GM19455 (cell line): Measurements from ENCODE around the gene USH2A.

Experiments used
- ATAC-seq: cut with Tn5 transposase; IDR thresholded peaks from one replicate; pipeline ENCODE4 v1.9.1; 2021; ENCODE audit not compliant: unreplicated experiment

The USH2A gene

GRCh38 chr1:215888159-215888558 lies 535.1 kb downstream of the USH2A start:
- no peak for ATAC-seq

- ATAC-seq = no peak
Measured at GRCh38 chr1:215887627-215888026, 535.6 kb downstream of the USH2A start.

DNA sequence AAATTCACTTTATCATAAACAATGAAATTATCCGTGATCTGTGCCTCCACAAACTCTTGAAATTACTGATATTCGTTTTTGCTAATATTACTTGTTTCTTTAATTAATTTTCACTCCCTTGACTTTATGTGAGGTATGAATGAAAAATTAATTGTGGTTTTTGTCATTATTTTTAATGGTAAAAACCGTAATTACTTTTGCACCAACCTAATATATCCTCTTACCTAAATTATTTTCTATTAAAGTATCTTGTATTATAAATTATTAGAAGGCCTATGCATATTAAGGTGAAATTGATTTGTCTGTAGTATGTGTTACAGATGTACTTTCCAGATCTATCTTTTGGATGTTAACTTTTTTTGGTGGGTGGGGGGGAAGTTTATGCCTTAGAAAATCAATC lies 540.2 kb downstream of the USH2A start:
- ATAC-seq = no peak

- ATAC-seq = no peak
Measured at GRCh38 chr1:215878843-215879242, 544.4 kb downstream of the USH2A start.

GRCh38 chr1:215878128-215878527 lies 545.1 kb downstream of the USH2A start:
- no peak for ATAC-seq

- ATAC-seq = no peak
Measured at GRCh38 chr1:215877452-215877951, 545.7 kb downstream of the USH2A start.

DNA sequence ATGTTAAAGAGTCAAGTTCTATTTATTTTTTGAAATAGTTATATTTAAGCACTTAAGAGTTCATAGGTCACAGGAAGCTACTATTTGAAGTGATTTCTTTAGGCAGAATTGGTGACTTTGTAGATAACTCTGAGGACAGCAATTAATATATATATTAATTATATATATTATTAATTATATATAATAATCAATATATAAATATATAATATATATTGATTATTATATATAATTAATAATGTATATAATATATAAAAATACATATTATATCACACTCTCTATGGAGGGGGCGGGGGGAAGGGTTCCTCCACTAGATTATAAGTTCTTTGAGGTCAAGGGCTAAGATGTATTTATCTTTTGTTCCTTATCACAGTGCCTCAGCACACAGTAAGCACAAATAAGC lies 547.5 kb downstream of the USH2A start:
- no peak for ATAC-seq

DNA sequence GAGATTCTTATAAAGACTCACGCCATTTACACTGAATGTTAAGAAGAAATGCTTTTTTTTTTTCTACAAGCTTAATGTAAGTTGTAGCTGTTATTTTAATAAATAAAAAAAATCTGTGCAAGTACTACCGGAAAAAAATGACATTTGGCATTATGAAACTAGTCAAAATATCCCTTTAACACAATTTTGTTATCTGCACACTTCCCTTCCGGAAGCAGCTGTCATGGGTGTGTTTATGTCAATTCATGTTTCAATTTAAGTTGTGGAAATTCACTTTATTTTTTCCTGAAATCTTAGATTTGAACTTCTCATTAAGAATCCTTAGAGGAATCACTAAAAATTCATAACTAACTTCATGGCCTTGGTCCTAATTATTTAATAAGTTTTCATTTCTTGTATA lies 548.0 kb downstream of the USH2A start:
- no peak for ATAC-seq

DNA sequence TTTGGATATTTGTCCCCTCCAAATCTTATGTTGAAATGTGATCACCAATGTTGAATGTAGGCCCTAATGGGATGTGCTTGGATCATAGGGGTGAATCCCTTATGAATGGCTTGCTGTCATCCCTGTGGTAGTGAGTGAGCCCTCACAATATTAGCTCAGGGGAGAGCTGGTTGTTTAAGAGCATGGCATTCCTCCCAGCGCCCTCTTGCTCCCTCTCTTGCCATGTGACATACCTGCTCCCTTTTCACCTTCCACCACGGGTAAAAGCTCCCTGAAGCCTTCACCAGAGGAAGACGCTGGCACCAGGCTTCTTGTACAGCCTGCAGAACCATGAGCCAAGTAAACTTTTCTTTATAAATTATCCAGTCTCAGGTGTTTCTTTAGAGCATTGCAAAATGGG lies 550.6 kb downstream of the USH2A start:
- no peak for ATAC-seq

DNA sequence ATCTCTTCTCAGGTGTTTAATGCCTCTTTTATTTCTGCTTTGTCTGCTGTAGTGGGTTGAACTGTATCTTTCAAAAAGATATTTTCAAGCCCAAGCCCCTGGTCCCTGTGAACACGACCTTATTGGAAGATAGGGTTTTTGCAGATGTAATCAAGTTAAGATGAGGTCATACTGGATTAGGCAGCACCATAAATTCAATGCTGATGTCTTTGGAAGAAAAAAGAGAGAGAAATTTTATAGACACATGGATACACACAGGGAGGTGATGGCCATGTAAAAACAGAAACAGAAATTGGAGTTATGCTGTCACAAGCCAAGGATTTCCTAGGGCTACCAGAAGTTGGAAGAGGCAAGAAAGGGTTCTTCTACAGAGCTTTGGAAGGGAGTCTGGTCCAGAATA lies 554.7 kb downstream of the USH2A start:
- ATAC-seq = no peak

GRCh38 chr1:215865060-215865459 lies 558.2 kb downstream of the USH2A start:
- ATAC-seq = no peak

- no peak for ATAC-seq
Measured at GRCh38 chr1:215863796-215864195, 559.5 kb downstream of the USH2A start.

DNA sequence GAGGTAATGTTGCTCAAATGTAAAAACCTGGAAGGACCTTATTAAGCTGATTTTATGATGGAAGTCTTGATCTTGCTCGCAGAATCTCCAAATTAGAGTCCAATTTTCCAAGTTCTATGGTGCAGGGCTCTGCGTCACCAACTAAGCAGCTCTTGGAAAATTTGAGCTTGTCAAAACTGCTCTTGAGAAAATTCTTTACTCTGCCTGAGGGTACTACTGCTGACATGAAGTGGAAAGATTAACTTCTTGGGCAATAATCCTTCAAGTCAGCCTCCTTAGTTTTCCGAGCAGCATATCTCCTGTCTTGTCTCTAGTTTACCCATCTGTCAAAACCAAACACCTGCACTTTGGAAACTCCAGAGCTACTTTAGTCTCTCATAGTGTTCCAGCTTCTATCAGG lies 562.4 kb downstream of the USH2A start:
- ATAC-seq = no peak

DNA sequence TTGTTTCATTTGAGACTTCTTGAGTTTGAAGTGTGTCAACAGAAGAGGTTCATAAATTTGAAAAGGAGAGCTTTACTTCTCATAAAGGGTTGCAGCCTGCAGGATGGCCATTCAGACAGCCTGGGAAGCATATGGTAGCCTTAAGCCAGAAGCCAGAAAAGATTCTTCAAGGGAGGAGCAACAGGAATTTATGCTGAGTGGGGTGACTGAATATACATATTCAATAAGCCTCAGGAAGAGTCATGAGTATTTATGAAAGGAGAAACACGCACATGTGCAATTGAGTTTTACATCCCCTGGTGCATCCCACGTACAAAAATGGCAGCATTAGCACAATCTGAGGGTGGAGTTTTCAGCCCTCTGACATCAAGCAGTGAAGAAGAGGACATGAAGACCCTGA lies 565.9 kb downstream of the USH2A start:
- ATAC-seq = no peak

DNA sequence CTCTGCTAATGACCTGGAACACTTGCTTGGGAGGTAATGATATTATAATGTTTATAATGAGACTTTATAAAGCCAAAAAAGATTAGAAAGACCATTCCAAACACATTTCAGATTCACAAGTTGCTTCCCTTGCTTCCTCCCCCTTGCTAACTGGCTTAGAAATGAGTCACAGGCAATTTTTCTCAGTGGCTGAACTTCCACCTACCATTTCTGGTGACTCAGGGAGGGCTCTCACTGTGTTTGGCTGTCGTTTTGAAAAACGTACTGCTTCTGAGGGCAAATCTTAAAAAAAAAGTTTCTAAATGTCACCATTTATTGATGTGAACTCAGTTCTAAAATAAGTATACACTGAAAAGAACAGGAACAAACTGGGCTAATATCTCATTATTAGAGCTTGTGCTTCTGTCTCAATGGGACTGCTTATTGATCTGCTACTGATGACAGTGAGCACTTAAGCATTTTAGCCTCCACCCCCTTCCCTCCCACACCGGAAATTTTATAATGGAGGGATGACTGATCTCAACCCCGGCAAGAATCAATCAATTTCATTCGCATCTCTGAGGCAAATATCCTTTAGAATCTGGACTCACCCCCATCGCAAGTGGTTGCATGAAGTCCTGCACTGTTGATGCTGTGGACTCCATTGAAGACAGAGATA lies 577.9 kb downstream of the USH2A start:
- ATAC-seq = no peak

DNA sequence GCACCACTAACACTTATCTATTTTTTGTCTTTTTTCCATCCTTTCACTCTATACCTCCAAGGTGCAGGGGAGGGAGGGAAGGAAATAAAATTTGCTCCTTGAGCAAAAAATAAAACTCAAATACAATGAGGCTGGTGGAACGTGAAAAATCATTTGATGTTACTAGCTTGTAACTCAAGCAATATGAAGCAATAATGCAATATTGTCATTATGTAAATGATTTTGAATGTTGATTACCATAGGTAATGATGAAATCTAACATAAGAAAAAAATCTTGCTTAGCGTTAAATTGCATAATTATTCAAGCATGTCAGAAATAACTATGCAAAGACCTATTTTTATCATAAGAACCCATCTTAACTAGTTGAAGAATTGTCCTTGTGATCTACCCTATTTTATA lies 578.5 kb downstream of the USH2A start:
- ATAC-seq = no peak

DNA sequence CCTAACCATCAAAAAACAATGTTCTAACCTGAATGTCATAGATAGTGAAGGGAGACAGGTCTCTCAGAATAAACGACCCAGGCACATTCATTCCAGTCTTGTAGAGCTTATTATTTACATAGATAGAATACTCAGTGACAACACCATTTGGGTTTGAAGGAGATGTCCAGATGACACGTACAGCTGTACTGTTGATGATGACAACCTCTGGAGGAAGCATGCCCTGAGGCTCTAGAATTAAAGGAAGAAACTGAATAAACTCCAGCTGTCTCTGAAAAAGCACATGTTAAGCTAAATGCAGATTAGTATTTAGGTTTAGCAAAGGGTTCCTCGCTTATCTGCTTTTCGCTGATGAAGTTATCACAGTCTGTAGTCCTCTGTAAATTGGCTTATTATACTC lies 579.0 kb downstream of the USH2A start:
- no peak for ATAC-seq

- ATAC-seq = no peak
Measured at GRCh38 chr1:215842905-215843304, 580.3 kb downstream of the USH2A start.

GRCh38 chr1:215835951-215836350 lies 587.3 kb downstream of the USH2A start:
- no peak for ATAC-seq

DNA sequence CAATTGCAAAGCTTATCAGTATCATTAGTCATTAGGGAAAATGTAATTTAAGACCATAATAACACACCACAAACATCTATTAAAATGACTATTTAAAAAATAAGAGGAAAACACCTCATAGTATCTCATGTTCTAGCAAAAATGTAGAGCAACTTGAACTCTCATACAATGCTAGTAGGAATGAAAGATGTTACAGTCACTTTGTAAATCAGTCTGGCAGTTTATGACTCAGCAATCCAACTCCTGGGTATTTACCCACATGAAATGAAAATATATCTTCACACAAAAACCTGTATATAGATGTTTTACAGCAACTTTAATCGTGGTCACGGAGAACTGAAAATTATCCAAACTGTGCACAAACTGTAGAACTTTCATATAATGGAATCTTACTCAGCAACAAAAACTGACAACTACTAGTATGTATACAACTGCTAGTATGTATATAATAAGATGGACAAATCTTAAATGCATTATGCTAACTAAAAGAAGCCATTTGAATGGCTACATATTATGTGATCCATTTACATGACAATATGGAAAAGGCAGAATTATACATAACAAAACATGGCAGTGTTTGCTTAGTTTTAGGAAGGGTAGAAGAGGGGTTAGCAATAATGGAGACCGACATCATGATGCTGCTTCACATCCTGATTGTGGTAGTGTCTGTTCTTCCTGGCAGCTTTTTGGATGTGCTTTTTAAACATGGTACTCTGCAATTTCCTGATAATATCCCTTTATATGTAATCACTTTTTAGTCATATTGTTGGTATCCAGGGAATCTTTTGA lies 589.1 kb downstream of the USH2A start:
- ATAC-seq = no peak

DNA sequence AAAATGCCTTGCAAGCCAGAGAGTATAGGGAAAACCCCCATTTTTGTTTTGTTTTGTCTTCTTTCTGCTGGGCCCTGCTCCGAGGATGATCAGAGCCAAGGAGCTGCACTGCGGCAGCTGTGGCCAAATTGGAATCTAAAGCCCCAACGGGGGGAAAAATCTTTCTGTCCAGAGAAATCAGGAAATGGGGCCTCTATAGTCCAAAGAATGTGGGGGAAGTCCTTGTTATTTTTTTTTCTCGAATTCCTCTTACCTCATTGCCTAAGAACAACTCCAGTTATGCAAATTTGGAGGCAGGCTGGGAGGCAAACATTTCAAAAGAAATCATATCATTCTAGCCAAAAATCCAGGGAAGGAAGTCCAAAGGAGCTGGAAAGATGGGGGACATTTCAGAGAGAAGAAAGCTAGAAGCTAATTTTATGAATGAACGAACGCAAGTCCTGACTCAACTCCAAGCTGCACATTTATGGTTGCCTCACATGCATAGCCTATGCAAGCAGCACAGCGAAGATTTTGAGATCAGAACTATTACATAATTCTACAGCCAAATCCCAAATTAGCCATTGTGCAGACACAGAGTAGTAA lies 592.9 kb downstream of the USH2A start:
- ATAC-seq = no peak

DNA sequence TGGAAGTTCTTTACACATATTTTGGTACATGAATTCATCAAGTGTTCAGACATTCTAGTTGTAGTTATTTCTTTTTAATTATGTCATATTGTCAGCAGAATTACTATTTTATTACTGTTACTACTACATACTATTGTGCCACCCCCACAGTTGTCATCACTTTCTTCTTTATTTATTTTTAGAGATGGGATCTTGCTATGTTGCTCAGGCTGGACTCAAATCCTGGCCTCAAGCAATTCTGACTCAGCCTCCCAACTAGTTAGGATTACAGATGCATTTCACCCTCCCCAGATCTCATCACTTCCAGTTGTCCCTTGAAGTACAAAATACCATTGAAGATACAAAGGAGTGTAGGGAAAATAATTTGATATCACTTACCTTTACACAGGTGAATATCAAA lies 598.2 kb downstream of the USH2A start:
- ATAC-seq = no peak
